Measurements from ENCODE around the gene MYB. TPM values are rescaled to one million over a fixed set of nuclear protein-coding genes. Genes with fewer than 3 reads are reported as not detected.

MYB gene
- total and polyA plus RNA-seq, 7 experiments from 2014 or later = 2.1 to 33.3 (median 16.5) TPM

DNA sequence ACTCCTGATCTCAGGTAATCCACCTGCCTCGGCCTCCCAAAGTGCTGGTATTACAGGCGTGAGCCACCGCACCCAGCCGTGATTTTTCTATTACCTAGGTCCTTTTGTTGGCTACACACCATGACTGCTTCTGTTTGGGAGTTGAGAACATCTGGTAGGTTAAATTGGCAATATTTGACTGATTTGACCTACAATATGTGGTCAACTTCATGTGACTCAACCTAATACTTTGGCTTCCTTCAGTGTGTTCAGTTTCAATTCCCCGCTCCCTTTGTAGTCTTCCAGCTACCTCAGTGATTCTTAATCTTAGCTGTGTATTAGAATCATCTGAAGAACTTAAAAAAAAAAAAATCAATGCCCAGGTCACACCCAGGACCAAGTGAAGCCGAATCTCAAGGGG, 47.4 kb downstream of the MYB start:
- no peak for DNase-seq
- Histone ChIP-seq H3K27me3 (ENCODE audit: control insufficient read depth in 2 of 2, insufficient read depth in 2 of 2, low read length in 2 of 2) (no peaks in the 10 kb centered on the region), H3K36me3 (ENCODE audit: control insufficient read depth in 2 of 3, insufficient read depth in 3 of 3, low read length in 3 of 3) (no peaks in the 10 kb centered on the region), H3K4me3 (ENCODE audit: low read length) (no peak overlapping the region), H3K9me3 (ENCODE audit: control insufficient read depth in 2 of 3, low read length in 3 of 3) (no peaks in the 10 kb centered on the region), H3K4me1 (ENCODE audit: control insufficient read depth in 2 of 2, insufficient read depth in 2 of 2, low read length in 2 of 2) (peaks cover 0 to 3% of the 10 kb centered on the region in 2 donors), H3K27ac (ENCODE audit: low read depth, low read length) (no peak overlapping the region)
- ChIA-PET POLR2A (no interaction called here), CTCF (no interaction called here)
- H3K27me3 Mint-ChIP-seq = no peaks in the 10 kb centered on the region
- H3K4me1 Mint-ChIP-seq = peaks cover 11 to 35% (median 16%) of the 10 kb centered on the region in 7 donors
- intact Hi-C loops (cut with micrococcal nuclease) = no loop called here
- H3K27ac Mint-ChIP-seq = no peak overlapping the region
- H3K9me3 Mint-ChIP-seq = peaks cover 0 to 3% (median 0%) of the 10 kb centered on the region in 11 donors
- H3K36me3 Mint-ChIP-seq = peaks cover 0 to 4% (median 2%) of the 10 kb centered on the region in 5 donors
- no peak overlapping the region for H3K4me3 Mint-ChIP-seq
- ATAC-seq = no peak

DNA sequence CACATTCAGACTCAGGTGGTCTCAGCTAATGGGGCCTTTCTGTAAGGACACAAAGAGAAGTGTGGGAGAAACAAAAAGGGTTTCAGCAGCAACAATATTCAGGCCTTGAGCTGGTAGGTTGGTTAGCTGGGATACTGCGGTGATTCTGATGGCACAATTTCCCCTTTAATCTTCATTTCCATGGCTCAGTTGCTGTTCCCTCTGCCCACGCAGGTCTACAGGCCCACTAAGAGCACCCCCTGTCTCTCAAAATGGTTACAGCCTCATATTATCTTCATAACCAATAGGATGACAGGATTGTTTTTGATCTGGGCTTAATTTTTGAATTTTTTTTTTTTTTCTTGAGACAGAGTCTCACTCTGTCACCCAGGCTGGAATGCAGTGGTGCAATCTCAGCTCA, 48.9 kb downstream of the MYB start:
- Histone ChIP-seq H3K4me3 (ENCODE audit: low read length) (no peak overlapping the region), H3K4me1 (ENCODE audit: control insufficient read depth in 2 of 2, insufficient read depth in 2 of 2, low read length in 2 of 2) (peaks cover 0 to 3% of the 10 kb centered on the region in 2 donors), H3K36me3 (ENCODE audit: control insufficient read depth in 2 of 3, insufficient read depth in 3 of 3, low read length in 3 of 3) (no peaks in the 10 kb centered on the region), H3K27ac (ENCODE audit: low read depth, low read length) (no peak overlapping the region), H3K9me3 (ENCODE audit: control insufficient read depth in 2 of 3, low read length in 3 of 3) (no peaks in the 10 kb centered on the region), H3K27me3 (ENCODE audit: control insufficient read depth in 2 of 2, insufficient read depth in 2 of 2, low read length in 2 of 2) (no peaks in the 10 kb centered on the region)
- POLR2A ChIA-PET = no interaction called here
- H3K4me3 Mint-ChIP-seq = no peak overlapping the region
- intact Hi-C loops (cut with micrococcal nuclease) = no loop called here
- H3K27me3 Mint-ChIP-seq = no peaks in the 10 kb centered on the region
- H3K9me3 Mint-ChIP-seq = peaks cover 0 to 1% (median 0%) of the 10 kb centered on the region in 11 donors
- CTCF ChIA-PET = no interaction called here
- ATAC-seq = no peak
- peak overlapping the region in 1 of 9 donors; percentile 8 for H3K27ac Mint-ChIP-seq
- H3K36me3 Mint-ChIP-seq = peaks cover 0 to 2% (median 0%) of the 10 kb centered on the region in 5 donors
- peaks cover 5 to 39% (median 8%) of the 10 kb centered on the region in 7 donors for H3K4me1 Mint-ChIP-seq
- no peak for DNase-seq

DNA sequence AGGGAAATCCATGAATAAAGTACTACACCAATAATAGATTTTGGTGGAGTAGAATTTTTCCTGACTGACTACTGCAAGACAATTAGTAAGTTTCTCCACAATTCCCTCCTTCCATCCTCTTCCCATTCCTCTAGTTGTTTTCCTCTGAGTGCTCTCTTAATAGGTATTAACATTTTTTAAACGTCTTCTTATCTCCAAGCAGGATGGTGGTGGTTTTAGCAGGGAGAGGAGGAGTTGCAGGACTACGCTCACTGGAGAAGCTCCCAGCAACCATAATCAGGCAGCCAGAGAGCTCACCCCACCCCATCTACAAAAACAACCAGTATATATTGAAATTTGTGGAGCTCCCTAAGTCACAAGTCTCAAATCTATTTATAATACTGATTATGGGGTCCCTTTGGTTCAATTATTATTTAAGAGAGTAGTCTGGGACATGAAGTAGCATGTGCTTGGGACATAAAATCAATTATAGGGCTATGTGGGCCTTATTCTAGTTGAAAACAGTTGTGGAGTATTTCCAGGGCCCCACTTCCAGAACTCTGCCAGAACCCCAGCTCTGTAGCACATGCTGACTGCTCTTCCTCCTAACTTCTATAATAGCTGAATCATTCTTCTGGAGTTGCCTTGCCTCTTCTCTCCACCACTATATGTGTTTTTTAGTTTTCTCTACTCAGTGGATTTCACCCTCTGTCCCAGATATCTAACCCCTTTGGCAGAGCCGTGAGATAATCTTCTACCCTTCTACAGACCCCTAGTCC, 49.8 kb downstream of the MYB start:
- no peak overlapping the region for H3K4me3 ChIP-seq (ENCODE audit: low read length)
- intact Hi-C loops (cut with micrococcal nuclease) = no loop called here
- H3K27ac ChIP-seq (ENCODE audit: low read depth, low read length) = no peak overlapping the region
- Mint-ChIP-seq H3K4me3 (no peak overlapping the region), H3K36me3 (peaks cover 0 to 2% (median 0%) of the 10 kb centered on the region in 5 donors), H3K27me3 (no peaks in the 10 kb centered on the region), H3K4me1 (peaks cover 5 to 36% (median 8%) of the 10 kb centered on the region in 7 donors), H3K27ac (peak overlapping the region in 2 of 9 donors; percentile 37 to 41), H3K9me3 (peaks cover 0 to 1% (median 0%) of the 10 kb centered on the region in 11 donors)
- peaks cover 0 to 3% of the 10 kb centered on the region in 2 donors for H3K4me1 ChIP-seq (ENCODE audit: control insufficient read depth in 2 of 2, insufficient read depth in 2 of 2, low read length in 2 of 2)
- H3K9me3 ChIP-seq (ENCODE audit: control insufficient read depth in 2 of 3, low read length in 3 of 3) = no peaks in the 10 kb centered on the region
- DNase-seq = no peak
- ChIA-PET CTCF (interaction anchor here (0.6 to 0.7 kb wide), 2 partner anchors 210 to 265 kb away, joined by 3 to 5 read pairs; no protein-coding TSS in a partner anchor), POLR2A (interaction anchor here (0.9 kb wide), 1 partner anchor 17 kb away, joined by 3 read pairs; no protein-coding TSS in a partner anchor)
- no peaks in the 10 kb centered on the region for H3K27me3 ChIP-seq (ENCODE audit: control insufficient read depth in 2 of 2, insufficient read depth in 2 of 2, low read length in 2 of 2)
- H3K36me3 ChIP-seq (ENCODE audit: control insufficient read depth in 2 of 3, insufficient read depth in 3 of 3, low read length in 3 of 3) = no peaks in the 10 kb centered on the region
- ATAC-seq = no peak

DNA sequence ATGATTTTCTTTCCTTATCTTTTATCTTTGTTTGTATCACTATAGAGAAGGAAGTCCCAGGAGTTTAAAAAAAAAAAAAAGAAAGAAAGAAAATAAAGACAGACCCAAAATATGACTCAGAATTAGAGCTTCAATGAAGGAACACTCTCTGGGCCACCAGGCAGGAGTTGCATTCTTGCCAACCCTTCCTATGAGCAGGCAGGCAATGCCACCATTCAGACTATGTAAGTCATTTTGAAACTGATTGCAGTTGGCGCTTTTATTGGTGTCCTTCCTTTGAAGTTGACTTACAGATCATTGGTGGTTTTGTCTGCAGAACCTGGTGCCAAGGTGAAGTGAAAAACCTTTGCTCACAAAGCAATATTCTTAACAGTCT, 50.3 kb downstream of the MYB start:
- Histone ChIP-seq H3K27me3 (ENCODE audit: control insufficient read depth in 2 of 2, insufficient read depth in 2 of 2, low read length in 2 of 2) (no peaks in the 10 kb centered on the region), H3K27ac (ENCODE audit: low read depth, low read length) (no peak overlapping the region), H3K4me3 (ENCODE audit: low read length) (no peak overlapping the region), H3K9me3 (ENCODE audit: control insufficient read depth in 2 of 3, low read length in 3 of 3) (no peaks in the 10 kb centered on the region), H3K4me1 (ENCODE audit: control insufficient read depth in 2 of 2, insufficient read depth in 2 of 2, low read length in 2 of 2) (peaks cover 0 to 3% of the 10 kb centered on the region in 2 donors), H3K36me3 (ENCODE audit: control insufficient read depth in 2 of 3, insufficient read depth in 3 of 3, low read length in 3 of 3) (no peaks in the 10 kb centered on the region)
- Mint-ChIP-seq H3K4me1 (peaks cover 7 to 42% (median 9%) of the 10 kb centered on the region in 7 donors), H3K9me3 (peaks cover 0 to 1% (median 0%) of the 10 kb centered on the region in 11 donors), H3K4me3 (no peak overlapping the region), H3K27ac (peak overlapping the region in 2 of 9 donors; percentile 37 to 41), H3K36me3 (peaks cover 0 to 2% (median 0%) of the 10 kb centered on the region in 5 donors), H3K27me3 (no peaks in the 10 kb centered on the region)
- ChIA-PET CTCF (interaction anchor here (0.6 to 0.8 kb wide), 3 partner anchors 11 to 264 kb away, joined by 3 to 5 read pairs (median 3); no protein-coding TSS in a partner anchor), POLR2A (interaction anchor here (0.9 kb wide), 1 partner anchor 17 kb away, joined by 3 read pairs; no protein-coding TSS in a partner anchor)
- no peak for DNase-seq
- no peak for ATAC-seq
- intact Hi-C loops (cut with micrococcal nuclease) = no loop called here

DNA sequence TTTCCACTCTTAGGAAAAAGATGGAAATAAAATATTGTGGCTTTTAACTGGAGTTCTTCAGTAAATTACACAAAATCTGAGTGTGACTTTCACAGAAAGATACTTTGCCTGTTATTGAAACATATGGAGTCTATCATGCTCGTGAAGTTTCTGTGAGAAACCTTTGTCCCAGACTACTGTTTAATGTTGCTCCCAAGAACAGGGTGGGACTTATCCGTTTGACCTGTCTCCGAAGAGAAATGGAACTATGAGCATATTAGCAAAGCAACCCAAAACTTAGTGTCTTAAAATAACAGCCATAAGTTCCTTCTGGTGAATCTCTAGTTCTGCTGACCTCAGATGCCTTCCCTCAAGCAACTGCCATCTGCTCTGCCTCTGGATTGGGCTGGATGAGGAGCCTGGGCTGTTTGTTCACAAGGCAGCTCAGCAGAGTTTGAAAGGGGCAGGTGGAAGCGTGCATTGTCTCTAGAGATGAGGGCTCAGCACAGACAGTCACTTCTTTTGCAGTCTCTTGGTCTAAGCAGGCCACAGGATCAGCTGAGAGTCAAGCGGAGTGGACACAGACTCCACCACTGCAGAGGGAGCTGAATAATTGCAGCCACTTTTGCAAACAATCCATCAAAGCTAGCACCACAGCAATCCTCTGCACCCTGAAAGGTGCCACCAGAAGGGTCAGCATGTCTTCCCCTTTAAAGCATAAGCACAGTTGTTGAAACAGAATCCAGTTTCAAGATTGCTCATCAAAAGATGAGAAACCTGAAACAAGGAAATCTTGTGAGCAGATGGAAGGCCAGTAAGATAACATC, 52.8 kb downstream of the MYB start:
- ChIA-PET POLR2A (no interaction called here), CTCF (no interaction called here)
- Mint-ChIP-seq H3K4me1 (peaks cover 5 to 33% (median 7%) of the 10 kb centered on the region in 7 donors), H3K36me3 (no peaks in the 10 kb centered on the region), H3K9me3 (peaks cover 0 to 1% (median 0%) of the 10 kb centered on the region in 11 donors), H3K4me3 (no peak overlapping the region), H3K27me3 (peaks cover 0 to 2% (median 0%) of the 10 kb centered on the region in 5 donors), H3K27ac (peak overlapping the region in 1 of 9 donors; percentile 43)
- no peak overlapping the region for H3K4me3 ChIP-seq (ENCODE audit: low read length)
- peaks cover 0 to 5% of the 10 kb centered on the region in 2 donors for H3K4me1 ChIP-seq (ENCODE audit: control insufficient read depth in 2 of 2, insufficient read depth in 2 of 2, low read length in 2 of 2)
- H3K27ac ChIP-seq (ENCODE audit: low read depth, low read length) = no peak overlapping the region
- no peaks in the 10 kb centered on the region for H3K36me3 ChIP-seq (ENCODE audit: control insufficient read depth in 2 of 3, insufficient read depth in 3 of 3, low read length in 3 of 3)
- H3K9me3 ChIP-seq (ENCODE audit: control insufficient read depth in 2 of 3, low read length in 3 of 3) = no peaks in the 10 kb centered on the region
- no peak for ATAC-seq
- no peaks in the 10 kb centered on the region for H3K27me3 ChIP-seq (ENCODE audit: control insufficient read depth in 2 of 2, insufficient read depth in 2 of 2, low read length in 2 of 2)
- intact Hi-C loops (cut with micrococcal nuclease) = no loop called here
- no peak for DNase-seq

DNA sequence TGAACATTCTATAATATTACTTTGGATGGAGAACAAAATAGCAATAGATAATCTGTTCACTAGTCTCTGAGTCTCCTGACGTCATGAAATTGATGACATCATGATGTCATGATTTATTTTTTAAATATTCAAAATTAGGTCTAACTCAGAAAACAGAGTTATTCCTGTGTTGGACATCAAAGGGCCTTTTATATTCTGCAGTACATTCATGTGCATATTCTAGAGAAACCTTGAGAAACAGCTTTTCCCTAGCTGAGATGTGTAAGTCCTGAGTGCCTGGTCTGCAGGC, 53.3 kb downstream of the MYB start:
- Mint-ChIP-seq H3K9me3 (peaks cover 0 to 1% (median 0%) of the 10 kb centered on the region in 11 donors), H3K4me3 (no peak overlapping the region), H3K27me3 (peaks cover 0 to 5% (median 0%) of the 10 kb centered on the region in 5 donors), H3K27ac (no peak overlapping the region), H3K4me1 (peaks cover 5 to 33% (median 7%) of the 10 kb centered on the region in 7 donors), H3K36me3 (no peaks in the 10 kb centered on the region)
- ChIA-PET POLR2A (no interaction called here), CTCF (no interaction called here)
- ATAC-seq = no peak
- Histone ChIP-seq H3K4me1 (ENCODE audit: control insufficient read depth in 2 of 2, insufficient read depth in 2 of 2, low read length in 2 of 2) (peaks cover 0 to 5% of the 10 kb centered on the region in 2 donors), H3K27me3 (ENCODE audit: control insufficient read depth in 2 of 2, insufficient read depth in 2 of 2, low read length in 2 of 2) (no peaks in the 10 kb centered on the region), H3K9me3 (ENCODE audit: control insufficient read depth in 2 of 3, low read length in 3 of 3) (no peaks in the 10 kb centered on the region), H3K27ac (ENCODE audit: low read depth, low read length) (no peak overlapping the region), H3K36me3 (ENCODE audit: control insufficient read depth in 2 of 3, insufficient read depth in 3 of 3, low read length in 3 of 3) (no peaks in the 10 kb centered on the region), H3K4me3 (ENCODE audit: low read length) (no peak overlapping the region)
- intact Hi-C loops (cut with micrococcal nuclease) = no loop called here
- no peak for DNase-seq
